Upper lobe of left lung (tissue), 6 donors: ENCODE data around the gene BEST4. TPM values are rescaled to one million over a fixed set of nuclear protein-coding genes. Genes with fewer than 3 reads are reported as not detected.

ENCODE experiments used
- ATAC-seq, 2 donors: fragments of 200-7000 bp; cut with Tn5 transposase; one replicate each; pipeline ENCODE4 v1.9.1; 2022; ENCODE audit warnings: mild to moderate bottlenecking in 2 of 2, moderate library complexity in 2 of 2; ENCODE audit not compliant: low FRiP score in 2 of 2
- DNase-seq, 2 donors: peaks; one replicate each; pipeline ENCODE4 v3.0.0-alpha.2; 2019 to 2020
- H3K27ac ChIP-seq, 4 donors: fragments of 200-600 bp; sonication (generic); one replicate each; pipeline ENCODE4 v1.5.1; 2016 to 2019
- H3K27me3 ChIP-seq, 4 donors: fragments of 200-600 bp; sonication (generic); one replicate each; pipeline ENCODE4 v1.5.1; 2017 to 2019
- H3K36me3 ChIP-seq, 4 donors: fragments of 200-600 bp; sonication (generic); one replicate each; pipeline ENCODE4 v1.5.1; 2016 to 2019
- H3K4me1 ChIP-seq, 4 donors: fragments of 200-600 bp; sonication (generic); one replicate each; pipeline ENCODE4 v1.5.1; 2018 to 2019
- H3K4me3 ChIP-seq, 4 donors: fragments of 200-600 bp; sonication (generic); one replicate each; pipeline ENCODE4 v1.5.1; 2017 to 2019; ENCODE audit warnings: mild to moderate bottlenecking in 2 of 4, moderate library complexity in 1 of 4
- H3K9me3 ChIP-seq, 4 donors: fragments of 200-600 bp; sonication (generic); one replicate each; pipeline ENCODE4 v1.5.1; 2018 to 2019
- CTCF ChIP-seq, 6 experiments: fragments of 450-650 bp in 4 of 6; fragments of 200-600 bp in 2 of 6; sonication (generic) in 2 of 6; IDR thresholded peaks; one replicate each; pipeline ENCODE4 v1.5.1; 2016 to 2019; ENCODE audit warnings: antibody characterized with exemption in 6 of 6
- EP300 ChIP-seq, 4 donors: sonication (generic); formaldehyde crosslinking; IDR thresholded peaks; one replicate each; pipeline ENCODE4 v1.5.1; 2017; ENCODE audit warnings: antibody characterized with exemption in 4 of 4, control low read depth in 2 of 4
- POLR2A ChIP-seq, 4 donors: fragments of 450-650 bp; IDR thresholded peaks; one replicate each; pipeline ENCODE4 v1.5.1; 2016 to 2017; ENCODE audit warnings: antibody characterized with exemption in 4 of 4, mild to moderate bottlenecking in 2 of 4
- POLR2AphosphoS5 ChIP-seq, 2 donors: sonication (generic); formaldehyde crosslinking; IDR thresholded peaks; one replicate each; pipeline ENCODE4 v1.5.1; 2017; ENCODE audit warnings: antibody characterized with exemption in 2 of 2
- WGBS, 2 donors: methylation state at CpG; one replicate each; pipeline ENCODE4 v1.1.5; 2017 to 2018; 5-methylcytosine and 5-hydroxymethylcytosine counted together
- total RNA-seq, 6 donors: library from RNA; depleted of rRNA in 4 of 6; stranded (reverse); fragments of >200 nt in 4 of 6; gene quantifications; one replicate each; pipeline versions ENCODE4 v1.1.0 to v1.2.1, GENCODE V29; 2016 to 2021
- donor health status: DM: no; HTN: no; CAD: no; lungs with moderate emphysema.
- donor health status: DM: no; HTN: yes; CAD: no; lungs with severe emphysema.

BEST4 gene
- total RNA-seq, 6 donors from 2014 or later = 0.30 to 9.1 (median 0.81) TPM

- H3K27me3 ChIP-seq = no peaks in the 10 kb centered on the region
- 19 to 53% methylated on average over 4 to 9 of the region's 9 CpGs for WGBS, 2 donors
- no peak overlapping the region for H3K4me3 ChIP-seq
- H3K36me3 ChIP-seq = no peaks in the 10 kb centered on the region
- no peak for TF ChIP-seq POLR2AphosphoS5 (IDR thresholded peaks at IDR 0.05)
- no peak for TF ChIP-seq POLR2A (IDR thresholded peaks at IDR 0.05)
- no peak for TF ChIP-seq CTCF (IDR thresholded peaks at IDR 0.05)
- TF ChIP-seq EP300 (IDR thresholded peaks at IDR 0.05) = no peak
- no peaks in the 10 kb centered on the region for H3K9me3 ChIP-seq
- peaks cover 6 to 37% (median 9%) of the 10 kb centered on the region in 4 donors for H3K4me1 ChIP-seq
- no peak for ATAC-seq
- no peak for DNase-seq
- H3K27ac ChIP-seq = peak overlapping the region in 2 of 4 donors; percentile 11 to 18
Measured at GRCh38 chr1:44831516-44831915, 43.5 kb upstream of the BEST4 start.

GRCh38 chr1:44830900-44831304 is 42.9 kb upstream of the BEST4 start:
- no peaks in the 10 kb centered on the region for H3K9me3 ChIP-seq
- H3K27me3 ChIP-seq = no peaks in the 10 kb centered on the region
- WGBS, 2 donors = 84 to 93% methylated on average over 9 to 10 of the region's 10 CpGs
- TF ChIP-seq CTCF (IDR thresholded peaks at IDR 0.05) = no peak
- no peak for TF ChIP-seq POLR2A (IDR thresholded peaks at IDR 0.05)
- TF ChIP-seq EP300 (IDR thresholded peaks at IDR 0.05) = no peak
- TF ChIP-seq POLR2AphosphoS5 (IDR thresholded peaks at IDR 0.05) = no peak
- H3K27ac ChIP-seq = peak overlapping the region in 2 of 4 donors; percentile 11 to 18
- ATAC-seq (no peak), DNase-seq (no peak)
- H3K4me1 ChIP-seq = peaks cover 6 to 37% (median 15%) of the 10 kb centered on the region in 4 donors
- no peak overlapping the region for H3K4me3 ChIP-seq
- H3K36me3 ChIP-seq = no peaks in the 10 kb centered on the region

- TF ChIP-seq EP300 (IDR thresholded peaks at IDR 0.05) (no peak), POLR2AphosphoS5 (IDR thresholded peaks at IDR 0.05) (no peak), POLR2A (IDR thresholded peaks at IDR 0.05) (no peak), CTCF (IDR thresholded peaks at IDR 0.05) (no peak)
- Histone ChIP-seq H3K4me3 (no peak overlapping the region), H3K27ac (no peak overlapping the region), H3K27me3 (no peaks in the 10 kb centered on the region), H3K36me3 (no peaks in the 10 kb centered on the region), H3K9me3 (no peaks in the 10 kb centered on the region), H3K4me1 (peaks cover 6 to 33% (median 15%) of the 10 kb centered on the region in 4 donors)
- DNase-seq = no peak
- no peak for ATAC-seq
- WGBS, 2 donors = 61 to 77% methylated on average over 9 to 12 of the region's 12 CpGs
Measured at GRCh38 chr1:44829506-44830384, 41.8 kb upstream of the BEST4 start.

GRCh38 chr1:44828841-44829440 is 41.0 kb upstream of the BEST4 start:
- no peak for TF ChIP-seq EP300 (IDR thresholded peaks at IDR 0.05)
- no peak for TF ChIP-seq POLR2A (IDR thresholded peaks at IDR 0.05)
- no peak for TF ChIP-seq POLR2AphosphoS5 (IDR thresholded peaks at IDR 0.05)
- no peak for TF ChIP-seq CTCF (IDR thresholded peaks at IDR 0.05)
- 96 to 100% methylated on average over 1 to 15 of the region's 15 CpGs for WGBS, 2 donors
- no peak for ATAC-seq

More at GRCh38 chr1:44828841-44829440, 41.0 kb upstream of the BEST4 start:
- H3K36me3 ChIP-seq = no peaks in the 10 kb centered on the region
- H3K4me3 ChIP-seq = no peak overlapping the region
- peaks cover 6 to 33% (median 15%) of the 10 kb centered on the region in 4 donors for H3K4me1 ChIP-seq
- no peaks in the 10 kb centered on the region for H3K27me3 ChIP-seq
- no peaks in the 10 kb centered on the region for H3K9me3 ChIP-seq
- peak in 1 of 2 donors; percentile 66 for DNase-seq
- H3K27ac ChIP-seq = no peak overlapping the region
